K562 (cell line): ENCODE measurements around the gene PLCL1. TPM values are rescaled to one million over a fixed set of nuclear protein-coding genes. Genes with fewer than 3 reads are reported as not detected.
A peak's percentile ranks its signal among the peaks of the same experiment; 100 is the strongest.

Source experiments
- ARID1B ChIP-seq: fragments of 450-650 bp; IDR thresholded peaks from 2 replicates; pipeline ENCODE4 v1.6.1; 2016; ENCODE audit warnings: antibody characterized with exemption, mild to moderate bottlenecking, inconsistent platforms
- CBFA2T2 ChIP-seq: fragments of 450-650 bp; conservative IDR thresholded peaks from 2 replicates; pipeline ENCODE4 v1.6.1; 2017; ENCODE audit warnings: mild to moderate bottlenecking
- JUNB ChIP-seq: fragments of 450-650 bp; formaldehyde crosslinking; conservative IDR thresholded peaks from 2 replicates; pipeline ENCODE4 v1.4.0; 2020; ENCODE audit warnings: mild to moderate bottlenecking
- KDM1A ChIP-seq, 2 experiments: fragments of 450-650 bp; IDR thresholded peaks; 2 replicates each; pipeline ENCODE4 v1.6.1; 2016; ENCODE audit warnings: mild to moderate bottlenecking in 2 of 2
- MIER1 ChIP-seq: fragments of 450-650 bp; IDR thresholded peaks from 2 replicates; pipeline ENCODE4 v1.6.1; 2016; ENCODE audit warnings: antibody characterized with exemption, mild to moderate bottlenecking, low read depth
- MTA2 ChIP-seq: fragments of 450-650 bp; IDR thresholded peaks from 2 replicates; pipeline ENCODE4 v1.6.1; 2016; ENCODE audit warnings: low read depth
- RBM22 ChIP-seq: fragments of 200-400 bp; formaldehyde crosslinking; IDR thresholded peaks from 2 replicates; pipeline ENCODE4 v1.6.1; 2018; ENCODE audit warnings: low read length, low read depth; ENCODE audit not compliant: poor library complexity, severe bottlenecking
- RBM34 ChIP-seq: fragments of 200-400 bp; formaldehyde crosslinking; IDR thresholded peaks from 2 replicates; pipeline ENCODE4 v1.6.1; 2018; ENCODE audit warnings: low read length, borderline replicate concordance; ENCODE audit not compliant: insufficient read depth
- ZFP30 ChIP-seq: fragments of 250-450 bp; sonication (Bioruptor Pico); IDR thresholded peaks from 2 replicates; pipeline ENCODE4 v1.8.0; 2022; ENCODE audit warnings: moderate library complexity, mild to moderate bottlenecking, inconsistent platforms, borderline replicate concordance
- ZNF354B ChIP-seq: fragments of 250-450 bp; sonication (Bioruptor Pico); IDR thresholded peaks from 2 replicates; pipeline ENCODE4 v1.4.0; 2020
- ZNF384 ChIP-seq: IDR thresholded peaks from 2 replicates; pipeline ENCODE4 v1.6.1; 2012; ENCODE audit warnings: low read depth, low read length, improper control_type of control experiment
- polyA plus RNA-seq, 8 experiments: library from polyadenylated mRNA; depleted of rRNA in 4 of 8; stranded (reverse) in 5 of 8; unstranded in 3 of 8; fragments of >200 nt; fragmentation: Nextera tagmentation in 2 of 8; fragmentation: Illumina TruSeq in 1 of 8; extraction: Ambion mirVana in 2 of 8; extraction: Trizol in 1 of 8; gene quantifications; 2 replicates each; pipeline versions ENCODE4 v1.2.1 to v1.2.3, GENCODE V29; 2011 to 2014; ENCODE audit warnings: inconsistent platforms in 1 of 8, missing spikeins in 1 of 8
- total RNA-seq, 7 experiments: library from RNA; depleted of rRNA in 6 of 7; stranded (reverse); fragments of >200 nt in 6 of 7; fragmentation: Illumina TruSeq in 2 of 7; extraction: Trizol in 2 of 7; gene quantifications; 2 replicates each; pipeline versions ENCODE4 v1.2.1 to v1.2.3, GENCODE V29; 2011 to 2021; ENCODE audit warnings: low replicate concordance in 1 of 7
- TF ChIP-seq, protein P1 (sequence below), 2 experiments: fragments of 450-650 bp; formaldehyde crosslinking in 1 of 2; IDR thresholded peaks; 2 replicates each; pipeline versions ENCODE4 v1.4.0 to v1.6.1; 2014 to 2020; ENCODE audit warnings: mild to moderate bottlenecking in 2 of 2, borderline replicate concordance in 1 of 2, low read depth in 1 of 2
- TF ChIP-seq, protein P2 (sequence below), 2 experiments: fragments of 450-650 bp; IDR thresholded peaks; 2 replicates each; pipeline ENCODE4 v1.6.1; 2016; ENCODE audit warnings: mild to moderate bottlenecking in 2 of 2, borderline replicate concordance in 1 of 2, low read depth in 1 of 2, moderate library complexity in 1 of 2

The PLCL1 gene
- total and polyA plus RNA-seq, 9 of the 15 experiments (the other 6 are each of a cell fraction or from before 2014, with no cell fraction given): 2.0 to 17.7 (median 8.6) TPM

- TF ChIP-seq, protein P1, sequence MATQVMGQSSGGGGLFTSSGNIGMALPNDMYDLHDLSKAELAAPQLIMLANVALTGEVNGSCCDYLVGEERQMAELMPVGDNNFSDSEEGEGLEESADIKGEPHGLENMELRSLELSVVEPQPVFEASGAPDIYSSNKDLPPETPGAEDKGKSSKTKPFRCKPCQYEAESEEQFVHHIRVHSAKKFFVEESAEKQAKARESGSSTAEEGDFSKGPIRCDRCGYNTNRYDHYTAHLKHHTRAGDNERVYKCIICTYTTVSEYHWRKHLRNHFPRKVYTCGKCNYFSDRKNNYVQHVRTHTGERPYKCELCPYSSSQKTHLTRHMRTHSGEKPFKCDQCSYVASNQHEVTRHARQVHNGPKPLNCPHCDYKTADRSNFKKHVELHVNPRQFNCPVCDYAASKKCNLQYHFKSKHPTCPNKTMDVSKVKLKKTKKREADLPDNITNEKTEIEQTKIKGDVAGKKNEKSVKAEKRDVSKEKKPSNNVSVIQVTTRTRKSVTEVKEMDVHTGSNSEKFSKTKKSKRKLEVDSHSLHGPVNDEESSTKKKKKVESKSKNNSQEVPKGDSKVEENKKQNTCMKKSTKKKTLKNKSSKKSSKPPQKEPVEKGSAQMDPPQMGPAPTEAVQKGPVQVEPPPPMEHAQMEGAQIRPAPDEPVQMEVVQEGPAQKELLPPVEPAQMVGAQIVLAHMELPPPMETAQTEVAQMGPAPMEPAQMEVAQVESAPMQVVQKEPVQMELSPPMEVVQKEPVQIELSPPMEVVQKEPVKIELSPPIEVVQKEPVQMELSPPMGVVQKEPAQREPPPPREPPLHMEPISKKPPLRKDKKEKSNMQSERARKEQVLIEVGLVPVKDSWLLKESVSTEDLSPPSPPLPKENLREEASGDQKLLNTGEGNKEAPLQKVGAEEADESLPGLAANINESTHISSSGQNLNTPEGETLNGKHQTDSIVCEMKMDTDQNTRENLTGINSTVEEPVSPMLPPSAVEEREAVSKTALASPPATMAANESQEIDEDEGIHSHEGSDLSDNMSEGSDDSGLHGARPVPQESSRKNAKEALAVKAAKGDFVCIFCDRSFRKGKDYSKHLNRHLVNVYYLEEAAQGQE (IDR thresholded peaks at IDR 0.05; ENCODE audit: borderline replicate concordance): no peak
- TF ChIP-seq, protein P1 (CRISPR knock-in tag; IDR thresholded peaks at IDR 0.05; ENCODE audit: low read depth): no peak
- TF ChIP-seq JUNB (no peak), ZNF384 (no peak), MIER1 (no peak), RBM22 (no peak), KDM1A (IDR thresholded peaks at IDR 0.05) (peak; percentile 42 to 61; a peak in 2 of 4 replicates), ZFP30 (CRISPR knock-in tag) (no peak), CBFA2T2 (peak; percentile 55; the same call in 1 of the 2 replicates), ARID1B (peak; percentile 67), ZNF354B (CRISPR knock-in tag) (no peak), RBM34 (no peak), MTA2 (peak; percentile 51)
- TF ChIP-seq, protein P2, sequence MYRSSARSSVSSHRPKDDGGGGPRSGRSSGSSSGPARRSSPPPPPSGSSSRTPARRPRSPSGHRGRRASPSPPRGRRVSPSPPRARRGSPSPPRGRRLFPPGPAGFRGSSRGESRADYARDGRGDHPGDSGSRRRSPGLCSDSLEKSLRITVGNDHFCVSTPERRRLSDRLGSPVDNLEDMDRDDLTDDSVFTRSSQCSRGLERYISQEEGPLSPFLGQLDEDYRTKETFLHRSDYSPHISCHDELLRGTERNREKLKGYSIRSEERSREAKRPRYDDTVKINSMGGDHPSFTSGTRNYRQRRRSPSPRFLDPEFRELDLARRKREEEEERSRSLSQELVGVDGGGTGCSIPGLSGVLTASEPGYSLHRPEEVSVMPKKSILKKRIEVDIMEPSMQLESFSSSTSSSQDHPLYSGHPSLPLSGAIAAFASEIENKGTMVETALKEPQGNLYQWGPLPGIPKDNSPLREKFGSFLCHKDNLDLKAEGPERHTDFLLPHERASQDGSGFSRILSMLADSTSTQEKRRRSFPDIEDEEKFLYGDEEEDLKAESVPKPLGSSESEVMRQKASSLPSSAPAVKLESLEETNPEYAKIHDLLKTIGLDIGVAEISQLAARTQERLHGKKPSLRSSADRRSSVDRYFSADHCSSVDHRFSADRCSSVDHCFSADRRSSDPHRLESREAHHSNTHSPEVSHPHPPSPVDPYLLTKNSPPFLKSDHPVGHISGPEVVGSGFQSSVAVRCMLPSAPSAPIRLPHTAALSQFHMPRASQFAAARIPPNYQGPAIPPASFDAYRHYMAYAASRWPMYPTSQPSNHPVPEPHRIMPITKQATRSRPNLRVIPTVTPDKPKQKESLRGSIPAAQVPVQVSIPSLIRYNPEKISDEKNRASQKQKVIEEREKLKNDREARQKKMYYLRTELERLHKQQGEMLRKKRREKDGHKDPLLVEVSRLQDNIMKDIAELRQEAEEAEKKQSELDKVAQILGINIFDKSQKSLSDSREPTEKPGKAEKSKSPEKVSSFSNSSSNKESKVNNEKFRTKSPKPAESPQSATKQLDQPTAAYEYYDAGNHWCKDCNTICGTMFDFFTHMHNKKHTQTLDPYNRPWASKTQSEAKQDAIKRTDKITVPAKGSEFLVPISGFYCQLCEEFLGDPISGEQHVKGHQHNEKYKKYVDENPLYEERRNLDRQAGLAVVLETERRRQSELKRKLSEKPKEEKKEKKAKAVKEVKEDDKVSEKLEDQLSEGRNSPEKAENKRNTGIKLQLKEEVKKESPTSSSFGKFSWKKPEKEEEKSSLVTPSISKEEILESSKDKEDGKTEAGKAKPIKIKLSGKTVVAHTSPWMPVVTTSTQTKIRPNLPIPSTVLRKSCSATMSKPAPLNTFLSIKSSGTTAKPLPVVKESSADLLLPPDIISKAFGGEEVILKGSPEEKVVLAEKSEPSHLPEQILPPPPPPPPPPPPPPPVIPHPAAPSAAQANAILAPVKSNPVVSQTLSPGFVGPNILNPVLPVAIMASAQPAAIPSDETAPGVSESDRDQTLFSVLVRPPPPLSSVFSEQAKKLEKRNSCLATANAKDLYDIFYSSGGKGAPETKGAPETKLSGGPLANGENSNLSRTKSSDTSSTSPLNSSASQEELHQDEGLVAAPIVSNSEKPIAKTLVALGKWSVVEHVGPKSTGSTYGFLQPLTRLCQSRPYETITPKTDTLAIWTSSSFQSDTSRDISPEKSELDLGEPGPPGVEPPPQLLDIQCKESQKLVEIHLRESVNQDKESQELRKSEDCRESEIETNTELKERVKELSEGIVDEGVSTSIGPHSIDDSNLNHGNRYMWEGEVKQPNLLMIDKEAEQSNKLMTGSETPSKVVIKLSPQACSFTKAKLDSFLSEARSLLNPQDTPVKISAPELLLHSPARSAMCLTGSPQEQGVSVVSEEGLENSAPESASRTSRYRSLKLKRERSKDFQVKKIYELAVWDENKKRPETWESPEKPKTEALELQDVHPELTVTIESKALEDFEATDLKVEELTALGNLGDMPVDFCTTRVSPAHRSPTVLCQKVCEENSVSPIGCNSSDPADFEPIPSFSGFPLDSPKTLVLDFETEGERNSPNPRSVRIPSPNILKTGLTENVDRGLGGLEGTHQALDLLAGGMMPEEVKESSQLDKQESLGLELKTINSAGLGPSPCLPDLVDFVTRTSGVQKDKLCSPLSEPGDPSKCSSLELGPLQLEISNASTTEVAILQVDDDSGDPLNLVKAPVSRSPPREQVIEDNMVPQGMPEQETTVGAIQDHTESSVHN (IDR thresholded peaks at IDR 0.05; ENCODE audit: borderline replicate concordance in 1 of 2, low read depth in 1 of 2): no peak
Observed at GRCh38 chr2:197852108-197852507, 47.7 kb downstream of the PLCL1 start (continued).
